ENCODE data around the gene PSMB4.
"Not testable (repeated sequence)": the region's sequence is repeated elsewhere in the genome, so short reads cannot be mapped to it uniquely, and the experiment has no call there.

The PSMB4 gene

DNA sequence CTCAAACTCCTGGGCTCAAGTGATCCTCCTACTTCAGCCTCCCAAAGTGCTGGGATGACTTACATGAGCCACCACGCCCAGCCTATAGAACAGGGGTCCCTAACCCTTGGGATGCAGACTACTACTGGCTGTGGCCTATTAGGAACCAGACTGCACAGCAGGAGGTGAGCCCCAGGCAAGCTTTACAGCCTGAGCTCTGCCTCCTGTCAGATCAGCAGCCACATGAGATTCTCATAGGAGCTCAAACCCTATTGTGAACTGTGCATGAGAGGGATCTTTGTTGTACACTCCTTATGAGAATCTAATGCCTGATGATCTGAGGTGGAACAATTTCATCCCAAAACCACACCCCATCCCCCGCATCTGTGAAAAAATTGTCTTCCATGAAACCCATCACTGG, 13.4 kb upstream of the PSMB4 start:
- in situ Hi-C loops (cut with HindIII; ENCODE audit: low sequenced_read_pairs) = no loop called here

DNA sequence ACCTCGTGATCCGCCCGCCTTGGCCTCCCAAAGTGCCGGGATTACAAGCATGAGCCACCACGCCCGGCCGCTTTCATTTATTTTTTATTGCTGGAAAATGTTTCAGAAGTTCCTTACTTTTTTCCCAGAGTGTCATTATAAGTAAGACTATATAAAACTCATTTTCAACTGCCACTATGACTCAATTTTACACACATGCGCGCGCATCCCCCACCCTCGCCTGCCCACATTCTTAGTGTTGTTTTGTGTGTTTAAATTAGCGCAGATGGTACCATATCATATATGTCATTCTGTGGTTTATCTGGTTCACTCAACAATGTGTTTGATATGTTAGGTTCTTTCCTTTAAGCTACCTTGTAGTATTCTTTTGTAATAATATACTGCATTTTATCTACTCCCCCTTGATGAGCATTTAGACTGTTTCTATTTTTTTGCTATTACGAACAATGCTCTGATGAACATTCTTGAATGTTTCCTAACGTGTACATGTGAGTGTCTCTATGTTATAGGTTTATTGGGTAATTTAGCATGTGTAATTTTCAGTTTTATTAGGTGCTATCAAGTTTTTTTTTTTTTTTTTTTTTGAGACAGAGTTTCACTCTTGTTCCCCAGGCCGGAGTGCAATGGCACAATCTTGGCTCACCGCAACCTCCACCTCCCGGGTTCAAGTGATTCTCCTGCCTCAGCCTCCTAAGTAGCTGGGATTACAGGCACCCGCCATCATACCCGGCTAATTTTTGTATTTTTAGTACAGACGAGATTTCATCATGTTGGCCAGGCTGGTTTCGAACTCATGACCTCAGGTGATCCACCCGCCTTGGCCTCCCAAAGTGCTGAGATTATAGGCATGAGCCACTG, 8.9 kb upstream of the PSMB4 start:
- in situ Hi-C loops (cut with HindIII; ENCODE audit: low sequenced_read_pairs) = not testable (repeated sequence)

GRCh38 chr1:151391079-151391563, 8.3 kb upstream of the PSMB4 start:
- in situ Hi-C loops (cut with HindIII; ENCODE audit: low sequenced_read_pairs) = no loop called here

DNA sequence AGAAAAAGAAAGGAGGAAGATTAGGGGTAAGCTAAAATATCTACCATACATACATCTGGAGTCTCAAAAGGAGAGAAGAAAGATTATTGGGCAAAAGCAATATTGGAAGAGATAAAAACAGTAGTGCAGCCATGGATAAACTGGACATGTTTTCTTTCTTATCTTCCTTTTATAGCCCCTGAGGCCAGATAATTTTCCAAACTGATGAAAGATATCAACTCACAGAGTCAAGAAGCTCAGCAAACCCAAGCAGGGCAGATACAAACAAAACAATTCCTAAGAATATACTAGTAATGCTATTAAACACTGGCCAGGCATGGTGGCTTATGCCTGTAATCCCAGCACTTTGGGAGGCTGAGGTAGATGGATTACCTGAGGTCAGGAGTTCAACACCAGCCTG, 5.8 kb upstream of the PSMB4 start:
- in situ Hi-C loops (cut with HindIII; ENCODE audit: low sequenced_read_pairs) = no loop called here

DNA sequence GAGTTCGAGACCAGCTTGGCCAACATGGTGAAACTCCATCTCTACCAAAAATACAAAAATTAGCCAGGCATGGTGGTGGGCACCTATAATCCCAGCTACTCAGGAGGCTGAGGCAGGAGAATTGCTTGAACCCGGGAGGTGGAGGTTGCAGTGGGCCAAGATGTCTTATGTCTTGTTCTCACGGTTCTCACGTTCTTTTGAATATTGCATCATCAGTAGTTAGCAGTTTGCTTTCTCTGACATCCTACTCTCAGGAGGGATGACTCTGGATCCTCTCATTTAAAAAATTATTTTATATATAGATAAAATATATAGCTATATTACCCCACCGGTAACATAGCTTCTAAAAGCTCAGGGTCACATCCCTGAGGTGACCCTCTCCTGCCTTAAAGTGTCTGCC, 3.1 kb upstream of the PSMB4 start:
- in situ Hi-C loops (cut with HindIII; ENCODE audit: low sequenced_read_pairs) = not testable (repeated sequence)

DNA sequence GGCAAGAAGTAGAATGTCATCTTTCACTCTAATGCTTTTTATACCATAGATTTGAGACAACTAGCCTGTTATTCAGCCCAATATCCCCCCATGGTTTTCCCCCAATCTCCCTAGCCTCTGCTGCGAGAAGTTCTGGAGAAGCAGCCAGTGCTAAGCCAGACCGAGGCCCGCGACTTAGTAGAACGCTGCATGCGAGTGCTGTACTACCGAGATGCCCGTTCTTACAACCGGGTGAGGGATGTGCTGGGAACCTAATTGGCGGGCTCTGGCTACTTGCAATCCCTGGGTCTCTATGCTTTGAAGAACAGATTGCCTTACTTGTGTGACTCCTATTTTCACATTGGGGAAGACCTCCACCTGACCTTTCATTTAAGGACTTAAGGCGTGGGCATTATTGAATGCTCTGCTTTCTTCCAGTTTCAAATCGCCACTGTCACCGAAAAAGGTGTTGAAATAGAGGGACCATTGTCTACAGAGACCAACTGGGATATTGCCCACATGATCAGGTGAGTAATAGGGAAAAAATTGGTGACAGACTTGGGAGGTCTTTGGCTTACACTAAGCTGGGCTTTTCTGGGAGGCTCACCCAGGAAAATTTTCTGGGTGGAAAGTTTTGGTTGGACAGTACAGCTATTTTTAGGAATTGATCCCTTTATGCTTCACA, 1.9 kb downstream of the PSMB4 start:
- in situ Hi-C loops (cut with HindIII; ENCODE audit: low sequenced_read_pairs) = no loop called here

DNA sequence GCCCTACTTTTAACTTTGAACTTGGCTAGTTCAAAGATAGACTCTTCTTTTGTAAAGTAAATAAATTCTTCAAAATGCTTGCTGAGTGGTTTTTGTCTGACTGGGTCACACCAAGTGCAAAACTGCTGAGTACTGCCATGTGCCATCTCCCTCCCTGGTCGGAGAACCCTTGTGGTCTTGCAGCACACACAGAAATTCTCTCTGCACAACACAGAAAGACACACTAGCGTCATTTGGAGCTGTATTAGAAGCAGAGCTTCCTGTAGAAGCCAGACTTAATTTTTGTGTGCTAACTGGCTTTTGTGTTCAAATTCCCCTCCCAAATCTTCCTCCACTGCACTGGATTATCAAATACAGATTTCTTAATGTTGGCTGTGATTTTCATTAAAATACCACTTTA, 2.5 kb downstream of the PSMB4 start:
- in situ Hi-C loops (cut with HindIII; ENCODE audit: low sequenced_read_pairs) = no loop called here

- in situ Hi-C loops (cut with HindIII; ENCODE audit: low sequenced_read_pairs) = no loop called here
Observed at GRCh38 chr1:151402764-151403163, 3.4 kb downstream of the PSMB4 start.

DNA sequence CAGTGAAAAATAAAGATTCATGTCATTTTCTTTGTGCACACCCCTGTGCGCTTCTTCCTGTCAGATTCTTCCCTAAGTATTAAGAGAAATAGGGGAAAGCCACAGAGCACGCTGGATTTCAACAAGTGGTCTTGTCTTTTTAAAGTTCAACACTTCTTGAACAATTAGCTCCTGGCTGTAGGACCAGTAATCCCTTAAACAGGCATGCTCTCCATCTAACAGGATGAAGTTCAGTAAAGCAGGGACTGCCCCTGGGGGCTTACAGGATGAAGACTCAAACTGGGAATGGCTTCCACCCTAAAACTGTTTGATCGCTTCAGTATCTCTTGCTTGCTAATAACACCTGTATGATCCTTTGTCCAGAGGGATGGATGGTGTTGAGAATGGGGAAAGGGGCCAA, 4.2 kb downstream of the PSMB4 start:
- in situ Hi-C loops (cut with HindIII; ENCODE audit: low sequenced_read_pairs) = no loop called here

- in situ Hi-C loops (cut with HindIII; ENCODE audit: low sequenced_read_pairs) = loop anchor here (5.0 kb wide), 1 partner anchor 337 kb away; no protein-coding TSS in a partner anchor
Observed at GRCh38 chr1:151405187-151405951, 6.0 kb downstream of the PSMB4 start.

- in situ Hi-C loops (cut with HindIII; ENCODE audit: low sequenced_read_pairs) = loop anchor here (5.0 kb wide), 1 partner anchor 336 kb away; no protein-coding TSS in a partner anchor
Observed at GRCh38 chr1:151406176-151406575, 6.8 kb downstream of the PSMB4 start.

- in situ Hi-C loops (cut with HindIII; ENCODE audit: low sequenced_read_pairs) = loop anchor here (5.0 kb wide), 1 partner anchor 335 kb away; no protein-coding TSS in a partner anchor
Observed at GRCh38 chr1:151407304-151407703, 7.9 kb downstream of the PSMB4 start.

DNA sequence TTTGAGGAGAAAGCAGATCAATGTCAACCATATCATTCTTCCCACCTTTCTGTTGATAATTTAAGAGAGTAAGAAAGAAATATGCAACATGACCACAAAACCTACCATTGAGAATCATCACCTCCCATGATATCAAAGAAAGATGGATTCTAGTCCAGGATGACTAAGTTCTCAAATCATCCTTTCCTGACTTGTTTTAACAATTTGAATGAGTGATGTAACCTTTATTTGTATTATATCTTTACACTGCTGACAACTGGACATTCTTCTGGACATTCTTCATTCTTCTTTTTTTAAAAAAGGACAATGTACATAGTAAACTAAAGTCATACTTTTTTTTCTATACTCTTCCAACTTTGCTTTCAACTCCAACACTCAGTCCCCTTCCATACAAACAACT, 9.5 kb downstream of the PSMB4 start:
- in situ Hi-C loops (cut with HindIII; ENCODE audit: low sequenced_read_pairs) = loop anchor here (5.0 kb wide), 1 partner anchor 333 kb away; no protein-coding TSS in a partner anchor

GRCh38 chr1:151411884-151412283, 12.5 kb downstream of the PSMB4 start:
- in situ Hi-C loops (cut with HindIII; ENCODE audit: low sequenced_read_pairs) = no loop called here

- in situ Hi-C loops (cut with HindIII; ENCODE audit: low sequenced_read_pairs) = no loop called here
Observed at GRCh38 chr1:151416231-151416630, 16.9 kb downstream of the PSMB4 start.

- in situ Hi-C loops (cut with HindIII; ENCODE audit: low sequenced_read_pairs) = no loop called here
Observed at GRCh38 chr1:151418081-151418480, 18.7 kb downstream of the PSMB4 start.

DNA sequence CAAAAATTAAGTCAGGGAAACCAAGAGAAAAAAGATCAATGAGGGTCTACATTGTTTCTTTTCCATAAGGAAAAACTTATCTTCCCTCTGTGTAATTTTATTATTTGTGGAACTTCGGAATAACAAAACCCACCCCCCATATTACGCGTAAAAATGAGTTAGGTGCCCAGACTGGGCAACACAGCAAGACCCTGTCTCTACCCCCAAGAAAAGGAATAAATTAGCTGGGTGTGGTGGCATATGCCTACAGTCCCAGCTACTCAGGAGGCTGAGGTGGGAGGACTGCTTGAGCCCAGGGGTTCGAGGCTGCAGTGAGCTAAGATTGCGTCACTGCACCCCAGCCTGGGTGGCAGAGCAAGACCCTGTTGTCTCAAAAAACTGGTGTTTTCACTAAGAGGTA, 20.4 kb downstream of the PSMB4 start:
- in situ Hi-C loops (cut with HindIII; ENCODE audit: low sequenced_read_pairs) = loop anchor here (10.0 kb wide), 1 partner anchor 305 kb away; the partner anchor contains the start of gene RIIAD1

- in situ Hi-C loops (cut with HindIII; ENCODE audit: low sequenced_read_pairs) = loop anchor here (10.0 kb wide), 1 partner anchor 300 kb away; the partner anchor contains the start of gene RIIAD1
Observed at GRCh38 chr1:151425103-151425502, 25.7 kb downstream of the PSMB4 start.

DNA sequence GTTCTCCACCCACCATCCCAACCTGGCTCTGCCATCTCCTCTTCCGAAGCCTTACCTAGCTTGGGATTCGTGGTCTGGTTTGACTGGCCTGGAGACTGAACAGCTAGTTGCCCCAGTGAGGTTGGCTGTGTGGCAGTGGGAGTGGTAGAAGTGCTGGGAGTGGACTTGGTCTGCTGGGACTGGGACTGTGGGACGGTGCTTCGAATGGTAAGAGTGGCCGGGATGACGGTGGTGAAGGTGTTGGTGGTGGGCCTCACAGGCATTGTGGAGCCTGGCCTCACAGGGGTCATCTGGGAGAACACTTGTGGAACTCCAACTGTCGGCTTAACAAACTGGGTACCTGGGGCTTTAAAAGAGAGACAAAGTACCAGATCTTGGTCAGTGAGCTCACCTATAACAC, 28.7 kb downstream of the PSMB4 start:
- in situ Hi-C loops (cut with HindIII; ENCODE audit: low sequenced_read_pairs) = loop anchor here (10.0 kb wide), 1 partner anchor 297 kb away; the partner anchor contains the start of gene RIIAD1

DNA sequence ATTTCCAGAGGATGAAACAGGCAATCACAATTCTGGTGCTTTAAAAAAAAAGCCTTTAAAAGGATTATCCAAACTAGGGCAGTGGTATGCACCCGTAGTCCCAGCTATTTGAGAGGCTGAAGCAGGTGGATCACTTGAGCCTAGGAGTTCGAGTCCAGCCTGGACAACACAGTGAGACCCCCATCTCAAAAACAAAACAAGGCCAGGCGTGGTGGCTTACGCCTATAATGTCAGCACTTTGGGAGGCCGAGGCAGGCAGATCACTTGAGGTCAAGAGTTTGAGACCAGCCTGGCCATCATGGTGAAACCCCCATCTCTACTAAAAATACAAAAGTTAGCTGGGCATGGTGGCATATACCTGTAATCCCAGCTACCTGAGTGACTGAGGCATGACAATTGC, 34.5 kb downstream of the PSMB4 start:
- in situ Hi-C loops (cut with HindIII; ENCODE audit: low sequenced_read_pairs) = not testable (repeated sequence)

DNA sequence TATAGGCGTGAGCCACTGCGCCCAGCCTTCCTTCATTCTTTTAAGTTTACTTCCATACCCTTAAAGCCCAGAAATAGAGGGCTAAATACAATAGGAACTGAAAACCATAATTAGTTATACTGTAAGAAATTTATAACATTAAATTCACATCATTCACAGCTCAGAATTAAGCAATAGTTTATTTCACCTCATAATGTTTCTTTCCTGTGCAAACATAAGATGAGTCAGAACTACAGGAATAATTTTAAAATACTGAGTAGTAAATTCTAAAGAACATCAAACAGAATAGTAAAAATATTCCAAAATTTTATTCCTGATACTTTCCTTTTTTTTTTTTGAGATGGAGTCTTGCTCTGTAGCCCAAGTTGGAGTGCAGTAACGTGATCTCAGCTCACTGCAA, 35.8 kb downstream of the PSMB4 start:
- in situ Hi-C loops (cut with HindIII; ENCODE audit: low sequenced_read_pairs) = no loop called here

All from DLD1 (cell line).